Superior temporal gyrus (tissue), 1 donor: ENCODE measurements around the gene NPAS3.
A peak's percentile ranks its signal among the peaks of the same experiment; 100 is the strongest.

Experiments used
- DNase-seq: peaks from one replicate; pipeline ENCODE4 v3.0.0-alpha.2; 2016; ENCODE audit errors: extremely low spot score

Gene NPAS3

DNA sequence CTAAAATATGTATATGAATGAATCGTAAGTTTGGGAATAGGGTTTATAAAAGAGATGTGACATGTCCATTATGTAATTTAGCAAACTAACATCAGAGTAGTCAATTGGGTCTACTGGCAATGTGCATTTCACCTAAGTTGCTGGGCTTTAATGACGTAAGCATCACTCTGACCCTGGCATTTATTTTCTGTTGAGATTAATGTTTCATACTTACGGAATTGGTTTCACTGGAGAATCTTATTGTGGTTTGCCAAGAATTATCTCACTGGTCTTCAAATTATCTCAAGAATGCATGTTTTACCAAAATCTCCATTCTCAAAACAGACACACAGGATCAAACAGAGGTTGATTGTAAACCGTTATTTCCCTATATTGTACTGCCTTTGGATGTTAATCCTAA lies 437.1 kb downstream of the NPAS3 start:
- no peak for DNase-seq

DNA sequence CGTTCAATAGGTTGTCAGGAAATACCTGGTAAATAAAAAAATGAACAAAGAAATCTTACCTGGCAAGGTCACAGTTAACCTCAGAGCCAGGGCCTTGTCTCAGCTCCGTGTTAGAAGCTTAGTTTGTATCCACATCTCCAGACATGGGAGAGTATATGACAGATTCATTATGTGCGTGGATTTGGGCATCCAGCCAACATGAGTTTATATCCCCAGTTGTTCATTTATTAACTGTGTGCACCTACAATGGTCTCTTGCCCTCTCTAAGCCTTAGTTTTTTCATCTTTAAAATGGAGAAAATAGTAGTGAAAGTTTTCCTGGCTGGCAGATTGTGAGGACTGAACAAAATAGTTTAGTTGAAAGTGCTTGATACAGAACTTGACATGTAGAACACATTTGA lies 437.8 kb downstream of the NPAS3 start:
- no peak for DNase-seq

DNA sequence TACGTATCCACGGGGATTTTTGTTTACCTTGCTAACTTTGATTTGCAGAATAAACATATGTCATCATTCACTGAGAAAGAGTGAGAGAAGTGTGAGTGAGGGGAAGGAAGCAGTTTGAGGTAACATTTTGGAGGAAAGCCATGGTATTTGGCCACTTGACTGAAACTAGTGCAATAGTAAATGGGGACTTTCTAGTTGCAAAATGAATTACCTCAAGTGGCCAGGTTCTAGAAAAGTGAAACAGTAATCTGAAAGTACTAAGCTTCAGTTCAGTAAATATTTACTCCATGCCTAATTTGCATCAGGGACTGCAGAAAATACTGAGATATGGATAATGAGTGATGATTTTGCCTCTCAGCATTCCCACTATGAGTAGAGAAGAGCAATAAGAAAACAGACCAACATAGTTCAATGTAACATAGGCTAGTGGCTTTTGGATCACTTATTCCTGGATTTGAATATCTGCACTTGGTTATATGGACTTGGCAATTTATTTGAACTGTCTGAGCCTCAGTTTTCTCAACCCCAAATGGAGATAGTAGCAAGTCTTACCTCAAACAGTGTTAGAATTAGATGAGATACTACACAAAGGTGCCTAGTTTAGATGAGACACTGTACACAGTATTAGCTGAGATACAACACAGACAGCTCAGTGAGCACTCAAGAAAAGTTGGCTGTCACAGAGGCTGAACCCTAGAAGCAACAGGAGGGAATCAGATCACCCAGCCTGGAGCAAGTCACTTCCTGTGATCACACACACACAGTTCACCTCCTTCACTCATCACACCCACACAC lies 439.1 kb downstream of the NPAS3 start:
- no peak for DNase-seq

DNA sequence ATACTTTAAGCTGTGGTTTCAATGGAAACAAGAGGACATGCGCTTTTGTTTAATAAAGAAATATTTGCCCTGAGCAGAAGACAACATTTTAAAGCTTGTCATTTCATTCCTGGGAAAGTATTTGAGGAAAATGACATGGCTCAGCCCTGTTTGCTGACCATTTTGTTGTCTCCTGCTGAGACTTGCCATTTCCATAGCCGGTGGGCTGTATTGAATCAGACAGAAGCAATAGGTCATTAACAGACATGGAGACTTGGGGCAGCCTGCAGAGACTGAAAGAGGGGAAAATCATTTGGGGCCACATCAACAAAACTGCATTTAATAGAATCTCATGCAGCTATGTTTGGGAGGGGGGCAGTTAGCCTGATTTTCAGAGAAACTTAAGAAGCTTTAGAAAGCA lies 443.0 kb downstream of the NPAS3 start:
- no peak for DNase-seq

DNA sequence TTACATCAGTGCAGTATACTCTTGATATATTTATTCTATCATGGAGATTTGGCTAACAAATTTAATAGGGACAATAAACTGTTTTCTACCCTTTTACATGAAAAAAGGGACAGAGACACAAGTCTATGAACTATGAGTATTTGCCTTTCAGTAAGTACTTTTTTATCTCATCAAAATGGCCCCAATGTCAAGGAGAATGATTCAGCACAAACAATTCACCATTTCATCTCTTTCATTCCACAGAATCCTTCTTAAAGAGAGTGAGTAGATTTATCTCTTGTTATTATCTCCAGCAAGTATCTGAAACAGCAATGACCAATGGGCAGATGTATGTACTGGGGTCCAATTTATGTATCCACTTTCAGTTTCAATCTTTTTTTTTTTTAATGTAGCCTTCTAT lies 447.5 kb downstream of the NPAS3 start:
- no peak for DNase-seq

DNA sequence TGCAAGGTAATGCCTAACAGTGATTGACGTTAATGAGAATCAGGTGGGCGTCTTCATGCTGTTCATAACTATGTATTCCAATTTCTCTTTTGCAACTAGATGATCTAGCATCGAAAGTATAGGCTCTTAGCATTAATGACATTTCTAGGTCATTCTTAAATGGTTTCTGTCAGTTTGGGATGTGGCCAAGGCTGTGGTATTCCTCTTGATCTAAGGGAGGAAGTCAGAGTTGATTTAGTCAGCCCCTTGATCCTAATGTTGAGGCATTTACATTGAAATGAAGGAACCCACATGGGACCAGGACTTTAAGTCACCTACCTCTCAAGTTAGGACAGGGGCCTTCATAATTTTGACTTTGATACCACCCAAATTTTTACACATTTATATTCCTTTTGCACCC lies 448.1 kb downstream of the NPAS3 start:
- no peak for DNase-seq

DNA sequence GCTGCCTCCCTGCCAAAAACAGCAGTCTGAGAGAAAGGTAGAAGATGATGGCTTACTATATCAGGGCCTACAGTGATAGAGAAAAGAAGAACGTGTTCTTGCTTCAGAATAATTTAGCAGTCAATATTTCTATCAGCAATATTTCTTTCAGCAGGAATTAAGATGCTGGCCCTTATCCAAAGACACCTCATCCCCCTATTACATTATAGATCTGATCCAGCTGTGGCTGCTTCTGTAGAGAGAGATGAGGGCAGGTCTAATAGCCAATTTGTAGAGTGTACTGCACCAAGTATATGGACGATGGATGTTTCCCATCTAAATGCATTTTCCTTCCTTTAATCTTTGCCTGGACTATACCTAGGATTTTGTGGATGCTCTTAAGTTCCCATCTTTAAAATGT lies 451.7 kb downstream of the NPAS3 start:
- no peak for DNase-seq

DNA sequence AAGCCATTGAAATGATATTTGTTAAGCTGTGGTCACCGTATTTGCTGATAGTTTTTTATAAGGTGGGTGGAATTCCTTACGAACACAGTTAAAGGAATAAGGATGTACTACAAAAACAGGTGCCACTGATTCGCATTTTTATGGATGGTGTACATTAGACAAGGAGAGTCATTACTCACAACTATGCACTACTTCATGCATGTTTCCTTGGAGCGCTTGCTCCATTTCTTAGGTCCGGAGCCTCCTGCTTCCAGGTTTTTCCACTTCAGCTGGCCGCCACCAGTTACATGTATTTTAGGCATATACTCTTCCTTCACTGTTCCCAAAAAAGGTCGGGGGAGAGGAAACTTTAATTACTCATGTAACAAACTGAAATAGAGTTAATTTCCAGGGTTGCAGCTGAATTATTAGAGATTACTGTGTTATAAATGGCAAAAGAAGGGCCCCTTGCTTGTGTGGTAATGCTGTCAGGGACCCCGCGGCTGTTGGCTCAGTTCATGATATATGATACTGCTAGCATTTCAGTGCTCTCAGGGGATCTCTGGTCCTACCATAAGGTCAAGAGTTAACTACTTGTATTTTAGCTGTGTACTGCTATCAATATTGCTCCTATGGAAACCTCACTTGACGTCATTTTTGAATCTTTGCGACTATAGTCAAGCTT lies 454.7 kb downstream of the NPAS3 start:
- DNase-seq, result no peak

DNA sequence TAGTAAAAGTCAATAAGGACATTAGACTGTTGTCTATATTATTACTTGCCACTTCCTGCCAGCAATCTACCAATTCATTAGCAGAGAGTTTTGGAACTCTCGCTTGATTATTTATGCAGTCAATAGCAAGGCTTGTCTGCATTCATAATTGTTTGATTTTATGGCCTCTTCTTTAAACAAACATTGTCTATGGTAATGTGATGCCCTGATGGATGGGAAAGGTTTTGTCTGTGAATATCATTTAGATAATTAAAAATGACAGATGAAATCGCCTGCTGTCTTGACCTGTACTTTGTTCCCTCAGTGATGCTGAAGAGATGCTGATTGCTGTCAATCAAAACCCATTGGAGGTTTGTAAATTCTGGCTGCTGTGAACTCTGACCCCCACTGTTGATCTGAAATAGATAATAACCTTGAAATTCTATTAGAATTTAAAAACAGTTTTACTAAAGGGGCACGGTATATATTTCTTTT lies 455.3 kb downstream of the NPAS3 start:
- DNase-seq, result no peak

DNA sequence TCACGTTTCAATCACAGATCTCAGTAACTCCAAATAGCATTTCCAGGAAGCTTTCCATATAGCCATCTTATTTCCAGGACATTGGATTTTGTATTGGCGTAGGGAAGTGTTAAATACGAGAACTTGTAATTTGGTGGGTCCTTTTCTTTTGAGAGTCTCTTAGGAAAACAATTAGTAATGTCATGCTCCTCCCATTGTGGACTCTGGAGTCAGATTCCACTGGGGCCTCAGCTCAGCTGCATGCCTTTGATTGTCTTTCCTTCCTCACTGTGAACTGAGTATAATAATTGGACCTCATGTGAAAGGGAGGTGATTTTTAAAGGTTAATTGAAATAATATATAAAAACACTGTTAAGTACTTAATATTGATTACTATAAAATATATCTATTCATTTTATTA lies 462.6 kb downstream of the NPAS3 start:
- DNase-seq, result no peak

DNA sequence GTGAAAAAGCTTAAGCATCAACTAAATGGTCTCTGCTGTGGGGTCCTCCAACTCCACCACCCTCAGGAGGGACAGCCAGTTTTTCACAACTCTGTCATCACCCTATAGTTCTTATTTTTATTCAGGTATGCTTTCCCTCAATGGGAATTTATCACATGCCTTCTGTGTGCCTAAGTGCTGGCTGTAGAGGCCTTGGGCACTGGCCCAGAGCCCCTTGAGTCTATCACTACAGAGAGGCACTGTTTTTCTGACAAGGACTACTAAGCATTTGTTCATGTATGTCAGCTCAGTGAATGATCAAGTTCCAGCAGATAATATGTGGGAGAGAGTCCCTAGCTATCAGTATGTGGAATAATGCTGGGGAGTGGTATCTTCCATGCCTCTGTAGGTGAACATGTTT lies 463.9 kb downstream of the NPAS3 start:
- DNase-seq, result no peak

DNA sequence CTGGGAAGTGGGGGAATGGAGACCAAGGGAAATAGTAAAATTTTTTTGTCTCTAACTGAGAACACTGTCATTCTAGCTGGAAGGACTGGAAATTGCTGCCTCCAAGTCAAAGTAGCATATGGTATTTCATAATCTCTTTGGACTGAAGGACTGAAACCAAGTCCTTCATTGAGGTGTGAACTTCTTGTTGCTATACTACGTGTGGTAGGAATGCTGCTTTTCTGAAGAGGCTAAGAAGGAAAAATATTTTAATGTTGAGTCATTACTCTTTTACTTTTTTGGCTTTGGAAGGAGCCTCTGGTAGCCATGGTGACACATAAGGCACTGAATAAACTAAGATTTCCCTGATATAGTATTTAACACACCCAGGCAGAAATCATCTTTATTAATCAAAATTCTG lies 465.4 kb downstream of the NPAS3 start:
- DNase-seq, result no peak

DNA sequence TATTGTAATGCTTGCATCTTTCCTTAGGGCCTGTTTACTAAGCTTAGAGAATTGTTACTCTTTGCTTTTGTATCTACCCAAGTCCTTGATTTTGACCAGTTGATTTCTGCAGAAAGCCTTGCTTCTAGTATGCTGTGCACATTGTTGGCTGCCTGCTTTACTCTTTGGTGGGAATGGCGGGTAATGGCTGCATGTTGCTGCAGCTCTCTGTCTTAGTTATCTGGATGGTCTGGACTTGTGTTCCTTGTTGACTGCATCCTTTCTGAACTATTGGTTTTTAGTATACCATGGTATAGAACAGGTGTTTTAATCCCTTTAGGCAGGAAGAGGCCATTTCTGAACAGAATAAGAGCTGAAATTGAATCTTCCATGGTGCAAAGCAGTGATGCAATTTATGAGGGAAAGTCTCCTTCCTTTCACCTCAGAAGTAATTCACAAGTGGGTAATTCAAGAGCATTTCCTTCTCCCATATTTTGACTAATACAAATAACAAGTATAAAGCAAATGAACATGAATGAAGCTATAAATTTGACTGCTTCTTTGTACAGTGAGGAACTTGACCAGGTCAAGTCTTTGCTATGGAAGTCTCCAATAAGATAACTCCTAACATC lies 466.4 kb downstream of the NPAS3 start:
- no peak for DNase-seq

DNA sequence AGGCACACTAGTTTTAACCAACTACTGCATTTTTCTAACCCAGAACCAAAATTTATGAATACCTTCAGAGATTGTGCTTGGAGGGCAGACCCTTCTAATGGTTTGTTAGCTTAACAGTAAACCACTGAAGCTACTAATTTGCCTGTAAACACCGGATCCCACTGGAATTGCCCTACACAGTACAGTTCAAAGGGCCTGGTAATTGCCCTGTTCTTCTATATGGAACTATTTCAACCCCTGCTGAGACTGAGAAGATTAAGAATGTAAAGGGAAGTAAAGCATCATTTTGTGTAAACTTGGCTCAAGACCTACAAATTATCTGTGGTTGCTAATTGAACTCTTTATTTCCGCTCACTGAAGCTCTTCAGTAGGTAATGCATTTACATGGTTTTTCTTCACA lies 468.1 kb downstream of the NPAS3 start:
- no peak for DNase-seq

DNA sequence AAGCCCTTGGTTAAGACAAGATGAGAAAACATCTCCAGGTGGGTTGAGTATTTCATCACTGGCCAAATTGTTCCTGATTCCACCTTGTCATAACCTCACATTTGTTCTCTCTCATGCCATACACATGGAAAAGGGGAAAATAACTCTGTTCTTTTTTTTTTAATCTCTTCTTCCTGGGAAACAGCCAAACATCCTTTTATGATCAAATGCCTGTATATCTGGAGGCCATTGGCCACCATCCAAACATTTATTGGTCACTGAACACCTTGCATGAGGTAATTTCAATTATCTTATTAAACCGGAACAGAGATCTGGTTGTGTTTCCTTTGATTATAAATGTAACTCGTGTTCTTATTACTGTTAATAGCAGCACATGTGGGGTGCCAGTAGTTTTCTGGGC lies 469.6 kb downstream of the NPAS3 start:
- DNase-seq, result no peak

DNA sequence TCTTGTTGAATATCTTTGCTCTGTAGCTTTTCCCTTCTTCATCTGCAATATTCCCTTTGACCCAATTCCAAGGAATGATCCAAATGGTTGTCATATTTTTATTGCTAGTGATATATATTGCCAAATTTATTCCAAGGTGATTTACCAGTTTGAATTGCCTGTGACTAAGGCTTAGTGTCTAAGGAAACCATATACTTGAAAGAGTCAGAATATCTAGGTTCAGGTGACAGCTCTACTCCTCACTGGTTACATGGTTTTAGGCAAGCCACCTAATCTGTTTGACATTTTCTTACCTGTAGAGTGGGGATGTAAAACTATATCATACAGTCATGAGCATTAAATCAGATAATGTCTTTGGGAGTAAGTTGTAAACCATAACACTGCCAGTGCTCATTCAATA lies 473.8 kb downstream of the NPAS3 start:
- DNase-seq, result no peak

DNA sequence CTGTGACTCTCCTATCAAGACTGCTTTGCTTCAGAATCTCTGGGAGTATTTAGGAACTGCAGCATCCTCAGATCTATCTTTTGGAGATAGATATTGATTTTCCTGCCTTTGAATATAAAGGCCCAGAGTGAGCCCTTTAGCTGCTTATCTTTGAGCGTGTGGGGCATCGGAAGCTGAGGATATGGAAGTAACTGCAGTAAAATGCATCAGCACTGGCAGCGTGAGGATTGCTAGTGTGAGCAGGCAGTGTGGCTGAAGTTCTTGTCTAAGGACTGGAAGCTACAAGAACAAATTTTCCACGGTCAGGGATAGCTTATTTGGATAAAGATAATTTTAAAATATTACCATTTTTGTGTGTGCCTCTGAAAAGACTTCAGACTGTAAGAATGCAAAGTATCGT lies 474.7 kb downstream of the NPAS3 start:
- no peak for DNase-seq

DNA sequence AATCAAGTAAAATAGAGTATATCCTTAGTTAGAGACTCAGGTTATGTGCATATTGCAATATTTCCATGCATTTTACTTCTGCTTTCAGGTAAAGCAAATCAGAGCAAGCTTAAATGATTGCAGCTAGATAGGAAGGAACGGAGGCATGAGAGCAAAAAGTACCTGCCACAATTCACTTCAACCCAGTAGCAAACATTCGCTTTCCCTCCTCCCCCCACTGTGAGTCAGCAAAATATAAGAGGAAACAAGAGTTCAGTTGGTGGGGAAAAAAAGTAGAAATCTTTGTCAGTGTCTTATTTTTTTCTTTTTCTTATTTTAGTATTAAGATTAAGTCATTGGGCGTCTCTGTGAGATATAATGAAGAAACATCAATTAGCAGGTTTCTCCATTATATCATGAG lies 475.4 kb downstream of the NPAS3 start:
- no peak for DNase-seq

DNA sequence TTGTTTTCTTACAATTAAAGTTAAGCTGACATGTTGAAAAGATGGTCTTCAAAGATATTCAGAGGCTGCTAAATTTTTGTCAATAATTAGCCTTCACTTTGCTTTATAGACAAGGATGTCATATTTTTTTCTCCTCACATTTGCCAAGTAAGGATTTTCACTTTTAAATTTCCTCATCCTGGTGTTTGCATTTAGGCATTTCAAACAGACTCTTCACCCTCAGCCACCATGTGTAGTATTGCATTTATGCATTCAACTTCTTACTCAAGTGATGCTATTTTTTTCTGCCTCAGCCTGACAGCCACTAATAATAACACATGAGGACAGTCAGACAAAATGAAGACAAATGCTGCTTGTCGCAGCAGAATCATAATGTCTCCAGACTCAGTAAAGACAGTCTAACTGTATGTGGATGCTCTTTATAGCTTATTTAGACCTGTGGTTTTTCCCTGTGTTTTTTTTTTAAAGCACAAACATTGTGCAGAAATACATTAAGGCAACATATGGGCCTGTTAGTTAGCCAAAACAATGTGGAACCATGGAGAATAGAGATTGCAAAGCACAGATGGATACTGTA lies 481.5 kb downstream of the NPAS3 start:
- no peak for DNase-seq

DNA sequence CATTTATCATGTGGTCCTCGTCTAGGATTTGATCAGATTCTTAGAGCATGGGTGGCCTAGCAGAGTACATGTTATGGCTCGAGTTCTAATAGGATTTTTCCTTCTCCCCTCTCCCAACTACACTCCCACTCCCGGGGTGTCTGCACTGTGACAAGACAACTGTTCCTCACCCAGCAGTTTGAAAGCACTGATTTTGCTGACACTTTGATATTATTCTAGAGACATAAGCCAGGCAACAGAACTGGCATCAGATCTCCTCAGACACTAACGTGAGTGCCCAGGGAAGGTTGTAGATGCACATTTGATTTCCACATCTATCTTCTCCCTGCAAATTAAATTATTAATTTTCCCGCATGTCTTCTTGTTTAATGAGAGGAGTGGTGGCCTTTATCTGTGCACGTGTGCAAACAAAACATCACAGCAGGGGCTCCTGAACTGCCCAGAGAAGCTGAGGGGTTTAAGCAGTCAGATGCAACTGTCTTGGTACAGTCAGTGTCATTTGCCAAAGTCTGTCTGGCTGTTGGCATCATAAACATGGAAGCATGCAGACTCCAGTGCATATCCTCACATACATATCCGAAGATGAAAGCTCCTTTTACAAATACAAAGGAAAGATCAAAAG lies 491.8 kb downstream of the NPAS3 start:
- DNase-seq, result no peak

DNA sequence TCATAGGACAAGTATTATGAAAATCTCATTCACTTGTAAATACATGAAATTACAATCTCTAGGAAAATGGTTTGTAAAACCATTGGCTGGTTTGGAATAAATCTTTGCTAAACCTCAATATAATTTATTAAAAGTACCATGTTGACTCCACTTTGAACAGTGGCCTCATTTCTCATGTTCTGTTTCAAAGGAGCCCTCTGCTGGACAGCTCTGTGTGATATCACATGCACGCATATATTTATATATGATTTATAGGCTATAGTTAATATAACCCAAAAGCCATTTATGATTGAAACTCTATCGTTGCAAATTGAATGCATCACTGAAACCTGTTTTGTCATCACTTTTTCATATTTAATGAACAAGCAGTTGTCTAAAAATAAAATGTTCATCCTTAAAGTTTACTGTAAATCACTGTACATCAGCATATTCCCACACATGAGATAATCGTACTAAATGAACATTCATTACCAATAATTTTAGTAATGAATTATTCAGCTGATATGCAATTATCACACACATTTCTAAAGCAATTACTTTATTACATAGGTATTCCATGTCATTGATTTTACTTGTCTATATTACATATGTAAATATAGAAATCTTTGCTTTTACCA lies 493.8 kb downstream of the NPAS3 start:
- DNase-seq, result peak; percentile 69

DNA sequence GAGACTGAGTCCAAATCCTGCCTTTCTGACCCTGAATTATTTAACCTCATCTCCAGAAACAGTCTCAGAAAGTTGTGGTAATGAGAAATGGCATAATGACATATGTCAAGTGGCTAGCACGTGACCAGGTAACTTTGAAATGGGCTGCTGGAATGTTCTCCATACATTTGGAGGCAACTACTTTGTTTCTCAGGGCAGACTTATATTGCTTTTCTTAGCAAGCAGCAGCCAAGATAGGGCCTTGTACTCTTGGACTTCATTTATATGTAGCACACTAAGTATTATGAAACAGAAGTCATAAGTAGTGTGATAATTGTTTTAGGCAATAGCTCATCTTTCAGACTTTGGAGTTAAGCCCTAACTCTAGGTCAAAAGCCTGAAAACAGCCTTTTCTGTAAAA lies 494.7 kb downstream of the NPAS3 start:
- no peak for DNase-seq
